ENCODE measurements around the gene GALNT8.

GALNT8 gene

GRCh38 chr12:4813741-4814140, 93.5 kb downstream of the GALNT8 start:
- H3K4me1 ChIP-seq (ENCODE audit: insufficient read depth, poor library complexity, severe bottlenecking) = no peaks in the 10 kb centered on the region
- TF ChIP-seq CTCF (IDR thresholded peaks at IDR 0.05; ENCODE audit: poor library complexity, severe bottlenecking) = no peak
- no peak for ATAC-seq (ENCODE audit: low read depth)
- peaks cover 44% of the 10 kb centered on the region for H3K27me3 ChIP-seq (ENCODE audit: insufficient read depth, poor library complexity, severe bottlenecking)
- no peak overlapping the region for H3K27ac ChIP-seq (ENCODE audit: poor library complexity, severe bottlenecking)
- no peaks in the 10 kb centered on the region for H3K36me3 ChIP-seq (ENCODE audit: low read depth)
- no peak overlapping the region for H3K4me3 ChIP-seq (ENCODE audit: severe bottlenecking)
- H3K9me3 ChIP-seq (ENCODE audit: severe bottlenecking) = no peaks in the 10 kb centered on the region
- no peak for DNase-seq (ENCODE audit: low spot score)

DNA sequence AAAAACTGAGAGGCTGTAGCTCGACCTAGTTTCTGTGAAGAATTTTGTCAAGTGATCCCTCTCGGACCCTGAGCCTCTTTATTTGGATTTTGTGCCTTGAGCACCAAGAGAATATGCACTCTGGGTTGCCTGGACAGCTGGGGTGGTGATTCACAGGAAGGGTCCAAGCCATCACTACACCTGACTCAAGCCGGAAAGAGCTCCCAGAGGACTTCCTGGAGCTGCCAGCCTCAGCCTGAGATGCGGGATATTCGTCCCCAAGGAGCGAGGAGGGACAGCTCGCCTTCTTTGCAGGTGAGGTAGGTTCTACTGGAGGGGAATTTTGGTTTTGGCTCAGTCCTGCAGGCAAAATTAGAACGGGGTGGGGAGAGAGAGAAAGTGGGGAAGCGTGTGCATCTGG, 94.3 kb downstream of the GALNT8 start:
- Histone ChIP-seq H3K27ac (ENCODE audit: poor library complexity, severe bottlenecking) (no peak overlapping the region), H3K4me1 (ENCODE audit: insufficient read depth, poor library complexity, severe bottlenecking) (no peaks in the 10 kb centered on the region), H3K36me3 (ENCODE audit: low read depth) (no peaks in the 10 kb centered on the region), H3K4me3 (ENCODE audit: severe bottlenecking) (no peak overlapping the region), H3K27me3 (ENCODE audit: insufficient read depth, poor library complexity, severe bottlenecking) (peaks cover 38% of the 10 kb centered on the region), H3K9me3 (ENCODE audit: severe bottlenecking) (no peaks in the 10 kb centered on the region)
- DNase-seq (ENCODE audit: low spot score) = no peak
- no peak for ATAC-seq (ENCODE audit: low read depth)
- no peak for TF ChIP-seq CTCF (IDR thresholded peaks at IDR 0.05; ENCODE audit: poor library complexity, severe bottlenecking)

DNA sequence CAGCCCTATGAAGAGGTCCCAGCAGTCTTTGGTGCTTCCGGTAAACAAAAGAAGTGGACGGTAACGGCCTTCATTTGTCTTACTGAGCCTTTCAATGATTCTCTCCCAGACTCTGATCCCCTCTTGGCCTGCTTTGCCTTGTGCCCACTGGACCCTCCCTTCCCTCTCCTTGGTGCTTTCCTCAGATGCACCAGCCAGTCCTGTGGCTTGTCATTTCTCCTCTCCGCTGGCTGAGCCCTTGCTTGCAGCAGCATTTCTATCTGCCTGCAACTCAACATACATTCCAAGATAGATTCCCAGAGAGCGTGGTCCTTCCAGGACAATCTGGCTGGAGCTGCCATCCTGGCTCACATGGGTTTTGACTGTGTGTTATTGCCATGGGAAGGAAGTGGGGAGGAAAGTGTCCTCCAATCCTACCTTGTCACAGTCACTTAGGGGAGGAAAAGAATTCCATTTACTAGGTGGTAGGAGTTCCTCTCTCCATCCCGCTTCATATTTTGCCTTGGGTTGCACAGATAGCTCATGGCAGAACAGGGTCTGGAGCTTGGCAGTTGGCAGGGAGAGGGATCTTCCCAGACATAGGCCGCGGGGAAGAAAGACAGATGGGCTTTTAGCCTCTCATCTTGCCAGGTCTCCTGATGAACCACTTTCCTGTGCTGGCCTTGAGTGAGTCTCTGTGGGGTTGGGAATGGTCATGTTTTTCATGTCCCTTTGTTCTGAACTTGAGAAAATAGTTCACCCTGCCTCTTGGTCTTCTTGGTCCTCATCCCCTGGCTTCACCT, 96.7 kb downstream of the GALNT8 start:
- ATAC-seq (ENCODE audit: low read depth) = no peak
- no peak for TF ChIP-seq CTCF (IDR thresholded peaks at IDR 0.05; ENCODE audit: poor library complexity, severe bottlenecking)
- Histone ChIP-seq H3K27me3 (ENCODE audit: insufficient read depth, poor library complexity, severe bottlenecking) (peaks cover 16% of the 10 kb centered on the region), H3K4me1 (ENCODE audit: insufficient read depth, poor library complexity, severe bottlenecking) (no peaks in the 10 kb centered on the region), H3K36me3 (ENCODE audit: low read depth) (no peaks in the 10 kb centered on the region), H3K4me3 (ENCODE audit: severe bottlenecking) (no peak overlapping the region), H3K27ac (ENCODE audit: poor library complexity, severe bottlenecking) (no peak overlapping the region), H3K9me3 (ENCODE audit: severe bottlenecking) (no peaks in the 10 kb centered on the region)
- DNase-seq (ENCODE audit: low spot score) = no peak

DNA sequence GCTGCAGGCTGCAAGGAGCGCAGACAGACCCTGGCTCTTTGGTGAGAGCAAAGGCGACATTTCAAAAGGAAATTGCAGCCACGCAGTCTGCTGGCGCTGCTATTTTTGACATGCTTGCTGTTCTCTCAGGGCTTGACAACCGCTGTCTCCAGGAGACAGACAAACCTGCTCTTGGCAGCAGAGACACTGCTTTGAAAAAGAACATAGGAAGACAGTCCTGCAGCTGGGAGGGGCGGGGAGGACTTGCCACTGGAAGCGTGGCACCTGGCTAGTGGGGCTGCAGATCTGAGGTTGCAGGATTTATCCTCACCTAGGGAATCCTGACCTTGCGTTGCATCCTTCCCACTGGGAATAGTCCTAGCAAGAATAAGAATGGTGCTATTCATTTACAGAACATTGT, 97.7 kb downstream of the GALNT8 start:
- H3K4me3 ChIP-seq (ENCODE audit: severe bottlenecking) = no peak overlapping the region
- H3K27me3 ChIP-seq (ENCODE audit: insufficient read depth, poor library complexity, severe bottlenecking) = peaks cover 16% of the 10 kb centered on the region
- no peaks in the 10 kb centered on the region for H3K4me1 ChIP-seq (ENCODE audit: insufficient read depth, poor library complexity, severe bottlenecking)
- H3K27ac ChIP-seq (ENCODE audit: poor library complexity, severe bottlenecking) = no peak overlapping the region
- ATAC-seq (ENCODE audit: low read depth) (no peak), DNase-seq (ENCODE audit: low spot score) (no peak)
- TF ChIP-seq CTCF (IDR thresholded peaks at IDR 0.05; ENCODE audit: poor library complexity, severe bottlenecking) = no peak
- no peaks in the 10 kb centered on the region for H3K9me3 ChIP-seq (ENCODE audit: severe bottlenecking)
- H3K36me3 ChIP-seq (ENCODE audit: low read depth) = no peaks in the 10 kb centered on the region

GRCh38 chr12:4819654-4820053, 99.5 kb downstream of the GALNT8 start:
- no peak overlapping the region for H3K4me3 ChIP-seq (ENCODE audit: severe bottlenecking)
- H3K27me3 ChIP-seq (ENCODE audit: insufficient read depth, poor library complexity, severe bottlenecking) = peaks cover 16% of the 10 kb centered on the region

More at GRCh38 chr12:4819654-4820053, 99.5 kb downstream of the GALNT8 start:
- Histone ChIP-seq H3K36me3 (ENCODE audit: low read depth) (no peaks in the 10 kb centered on the region), H3K9me3 (ENCODE audit: severe bottlenecking) (no peaks in the 10 kb centered on the region), H3K4me1 (ENCODE audit: insufficient read depth, poor library complexity, severe bottlenecking) (no peaks in the 10 kb centered on the region), H3K27ac (ENCODE audit: poor library complexity, severe bottlenecking) (no peak overlapping the region)
- ATAC-seq (ENCODE audit: low read depth) = no peak
- TF ChIP-seq CTCF (IDR thresholded peaks at IDR 0.05; ENCODE audit: poor library complexity, severe bottlenecking) = no peak
- no peak for DNase-seq (ENCODE audit: low spot score)

Measured in RWPE2 (cell line).